Psoas muscle (tissue), 8 donors: ENCODE measurements around the gene TXNDC2. TPM values are rescaled to one million over a fixed set of nuclear protein-coding genes. Genes with fewer than 3 reads are reported as not detected.

Source experiments
- ATAC-seq, 4 donors: fragments of 200-7000 bp; cut with Tn5 transposase; one replicate each; pipeline ENCODE4 v1.9.1; 2020; ENCODE audit warnings: moderate library complexity in 3 of 4, mild to moderate bottlenecking in 2 of 4
- DNase-seq, 2 donors: peaks; one replicate each; pipeline ENCODE4 v3.0.0-alpha.2; 2020
- H3K27ac ChIP-seq: fragments of 200-600 bp; one replicate; pipeline ENCODE4 v1.8.0; 2022
- H3K27me3 ChIP-seq, 3 donors: fragments of 200-600 bp in 1 of 3; one replicate each; pipeline versions ENCODE4 v1.6.1 to v1.8.0; 2013 to 2022; ENCODE audit warnings: low read length in 2 of 3, mild to moderate bottlenecking in 2 of 3, moderate library complexity in 1 of 3; ENCODE audit not compliant: insufficient read depth in 3 of 3
- H3K36me3 ChIP-seq, 2 donors: fragments of 200-600 bp in 1 of 2; one replicate each; pipeline versions ENCODE4 v1.6.1 to v1.8.0; 2013 to 2022; ENCODE audit warnings: low read depth in 1 of 2, mild to moderate bottlenecking in 1 of 2, moderate library complexity in 1 of 2; ENCODE audit not compliant: insufficient read depth in 1 of 2
- H3K4me1 ChIP-seq: fragments of 200-600 bp; one replicate; pipeline ENCODE4 v1.8.0; 2022
- H3K4me3 ChIP-seq: fragments of 200-600 bp; one replicate; pipeline ENCODE4 v1.8.0; 2022; ENCODE audit warnings: mild to moderate bottlenecking
- H3K9me3 ChIP-seq: fragments of 200-600 bp; one replicate; pipeline ENCODE4 v1.8.0; 2022
- CTCF ChIP-seq: fragments of 200-600 bp; IDR thresholded peaks from one replicate; pipeline ENCODE4 v1.8.0; 2022; ENCODE audit warnings: antibody characterized with exemption
- WGBS, 3 donors: extraction: QIAGEN DNeasy Blood & Tissue Kit; methylation state at CpG; one replicate each; pipeline versions ENCODE4 v1.1.6 to v1.1.7; 2013; 5-methylcytosine and 5-hydroxymethylcytosine counted together
- intact Hi-C, 2 donors: fragments of 100-400 bp; cut with DNase I; formaldehyde crosslinking; loops; one replicate each; pipeline versions ENCODE4 v1.11.0 to v1.14.2; 2022
- polyA plus RNA-seq, 3 donors: library from polyadenylated mRNA; stranded (reverse); fragments of 200-250 nt; gene quantifications; one replicate each; pipeline ENCODE4 v1.2.3, GENCODE V29; 2013
- total RNA-seq, 4 donors: library from RNA; stranded (reverse); fragmentation: NEBNext Ultra II Directional in 2 of 4; extraction: Animal tissue kit (Norgen Biotek cat#: 25700) in 2 of 4; gene quantifications; one replicate each; pipeline versions ENCODE4 v1.2.1 to v1.2.4, GENCODE V29; 2021 to 2023
- donor health status: healthy with polysubstance abuse.
- donor health status: DM: no; HTN: no; CAD: no; lungs with moderate emphysema.
- donor health status: Bipolar disorder and iron deficiency.
- donor health status: healthy.
- donor health status: DM: yes; HTN: yes; CAD: no.
- donor health status: DM: no; HTN: no; CAD: no.
- donor health status: DM: no; HTN: no; CAD: no.
- donor health status: DM: yes; HTN: yes; CAD: no.

TXNDC2 gene
- total and polyA plus RNA-seq, 7 donors, result 0.04 to 0.19 TPM; not detected in 5

DNA sequence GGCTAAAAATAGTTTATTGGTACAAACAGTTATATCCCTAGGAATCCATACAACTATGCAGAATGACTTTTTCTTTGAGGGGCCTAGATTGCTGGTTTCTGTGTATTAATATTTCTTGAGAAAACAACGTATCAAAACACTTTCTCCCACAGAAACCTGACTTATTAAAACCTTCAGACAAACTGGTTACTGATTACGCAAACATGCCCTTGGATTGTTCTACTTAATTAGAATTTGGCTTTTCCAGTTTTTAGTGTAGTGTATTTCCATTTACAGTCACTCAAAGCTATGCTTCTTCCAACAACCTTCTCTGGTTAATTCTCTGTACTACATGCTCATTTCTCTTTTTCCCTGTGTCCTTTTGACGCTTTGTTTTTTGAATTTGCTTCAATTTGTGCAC is 48.1 kb downstream of the TXNDC2 start:
- Histone ChIP-seq H3K27ac (peak overlapping the region; percentile 62), H3K4me1 (peaks cover 39% of the 10 kb centered on the region), H3K27me3 (no peaks in the 10 kb centered on the region), H3K9me3 (no peaks in the 10 kb centered on the region), H3K36me3 (peaks cover 2 to 54% of the 10 kb centered on the region in 2 donors), H3K4me3 (no peak overlapping the region)
- WGBS, 3 donors, result 68 to 79% (median 73%) methylated on average over 3 of the region's 3 CpGs
- ATAC-seq, result no peak
- no peak for DNase-seq
- TF ChIP-seq CTCF, result no peak
- intact Hi-C loops, result no loop called here

DNA sequence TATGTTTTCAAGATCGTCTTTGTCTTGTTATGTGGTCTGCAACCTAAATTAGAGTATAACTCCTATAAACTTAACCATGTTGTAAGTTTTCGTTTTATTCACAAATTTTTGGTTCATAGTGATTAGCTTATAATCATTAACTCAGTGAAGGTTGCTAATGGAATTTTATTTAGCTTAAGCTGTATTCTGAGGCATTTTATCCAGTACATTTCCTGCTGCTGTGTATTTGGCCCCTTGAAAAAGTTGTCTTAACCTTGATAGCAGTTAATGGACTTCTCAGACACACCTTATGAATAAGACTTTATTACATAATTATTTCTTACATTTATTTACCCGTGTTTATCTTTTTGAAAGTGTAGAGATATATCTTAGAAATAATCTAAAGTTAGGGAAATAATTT is 48.5 kb downstream of the TXNDC2 start:
- Histone ChIP-seq H3K4me3 (no peak overlapping the region), H3K9me3 (no peaks in the 10 kb centered on the region), H3K27ac (peak overlapping the region; percentile 62), H3K36me3 (peaks cover 2 to 58% of the 10 kb centered on the region in 2 donors), H3K4me1 (peaks cover 35% of the 10 kb centered on the region), H3K27me3 (no peaks in the 10 kb centered on the region)
- no peak for TF ChIP-seq CTCF
- ATAC-seq (no peak), DNase-seq (no peak)
- 77 to 92% (median 79%) methylated on average over 3 of the region's 3 CpGs for WGBS, 3 donors
- intact Hi-C loops, result no loop called here

Other genes with a start within 250 kb of the TXNDC2 start
- gene RAB31, start 177.7 kb upstream of the TXNDC2 start, total RNA-seq, result 1 to 10 TPM; 5.3 to 8.9 (median 6.6) TPM
- gene RAB31, start 177.7 kb upstream of the TXNDC2 start, polyA plus RNA-seq, result 1 to 10 TPM; 2.2 to 4.1 (median 3.0) TPM
- 100 to 1,000 TPM; 168 to 259 (median 235) TPM for gene VAPA, start 28.0 kb downstream of the TXNDC2 start, total RNA-seq
- 100 to 1,000 TPM; 173 to 328 (median 225) TPM for gene VAPA, start 28.0 kb downstream of the TXNDC2 start, polyA plus RNA-seq